Neural cell (in vitro differentiated cells): ENCODE measurements around the gene RGS6. TPM values are rescaled to one million over a fixed set of nuclear protein-coding genes. Genes with fewer than 3 reads are reported as not detected.

Experiments
- H2AFZ ChIP-seq: fragments of 200-600, 300-800 bp; sonication (generic), shearing (Covaris generic); 2 replicates; pipeline ENCODE4 v1.6.0; 2014; ENCODE audit warnings: low read depth, mild to moderate bottlenecking, antibody characterized with exemption, low read length, moderate library complexity
- H3F3A ChIP-seq: fragments of 200-600 bp; shearing (Covaris generic); 2 replicates; pipeline ENCODE4 v1.6.1; 2016; ENCODE audit warnings: mild to moderate bottlenecking, moderate library complexity, mixed read lengths, antibody characterized with exemption, low read length; ENCODE audit not compliant: insufficient read depth, poor library complexity, severe bottlenecking
- H3K27ac ChIP-seq: fragments of 200-600, 300-800 bp; sonication (generic), shearing (Covaris generic); 2 replicates; pipeline ENCODE4 v1.5.1; 2014; ENCODE audit warnings: mild to moderate bottlenecking, low read length, moderate library complexity
- H3K27me3 ChIP-seq: fragments of 300-800, 200-600 bp; sonication (generic), shearing (Covaris generic); 2 replicates; pipeline ENCODE4 v1.6.0; 2014; ENCODE audit warnings: mild to moderate bottlenecking, low read depth, low read length, moderate library complexity; ENCODE audit not compliant: insufficient read depth
- H3K36me3 ChIP-seq: fragments of 300-800, 200-600 bp; sonication (generic), shearing (Covaris generic); 2 replicates; pipeline ENCODE4 v1.5.1; 2014; ENCODE audit warnings: mild to moderate bottlenecking, antibody characterized with exemption, low read length, moderate library complexity; ENCODE audit not compliant: insufficient read depth
- H3K4me2 ChIP-seq: fragments of 300-800, 200-600 bp; sonication (generic), shearing (Covaris generic); 2 replicates; pipeline ENCODE4 v1.6.0; 2014; ENCODE audit warnings: mild to moderate bottlenecking, low read length
- H3K4me3 ChIP-seq: fragments of 300-800, 200-600 bp; sonication (generic), shearing (Covaris generic); 2 replicates; pipeline ENCODE4 v1.5.1; 2014; ENCODE audit warnings: mild to moderate bottlenecking, low read length, moderate library complexity
- H3K79me2 ChIP-seq: fragments of 200-600 bp; shearing (Covaris generic); replicated peaks from 2 replicates; pipeline ENCODE4 v1.6.0; 2014; ENCODE audit warnings: mild to moderate bottlenecking, low read length, moderate library complexity; ENCODE audit not compliant: insufficient read depth
- H3K9ac ChIP-seq: fragments of 300-800, 200-600 bp; sonication (generic), shearing (Covaris generic); 2 replicates; pipeline ENCODE4 v1.6.1; 2016; ENCODE audit warnings: mild to moderate bottlenecking, low read length, mixed read lengths
- H3K9me2 ChIP-seq: fragments of 200-600 bp; shearing (Covaris generic); 2 replicates; pipeline ENCODE4 v1.6.1; 2016; ENCODE audit warnings: mild to moderate bottlenecking, low read length, mixed read lengths; ENCODE audit not compliant: insufficient read depth
- H3K9me3 ChIP-seq: fragments of 200-600, 300-800 bp; sonication (generic), shearing (Covaris generic); 2 replicates; pipeline ENCODE4 v1.6.1; 2016; ENCODE audit warnings: mild to moderate bottlenecking, mixed run types, low read length, moderate library complexity, mixed read lengths
- H4K20me1 ChIP-seq: fragments of 200-600 bp; shearing (Covaris generic); 2 replicates; pipeline ENCODE4 v1.6.1; 2016; ENCODE audit warnings: mild to moderate bottlenecking, mixed run types; ENCODE audit not compliant: insufficient read depth
- CTCF ChIP-seq: fragments of 450-650 bp; IDR thresholded peaks from 2 replicates; pipeline ENCODE4 v1.5.1; 2014; ENCODE audit warnings: antibody characterized with exemption, mild to moderate bottlenecking, moderate library complexity; ENCODE audit not compliant: poor library complexity, severe bottlenecking
- EZH2 ChIP-seq: fragments of 200-600, 300-800 bp; shearing (Covaris generic), sonication (generic); IDR thresholded peaks from 2 replicates; pipeline ENCODE4 v1.6.1; 2014; ENCODE audit warnings: antibody characterized with exemption, low read length, borderline replicate concordance, mild to moderate bottlenecking; ENCODE audit not compliant: insufficient read depth, poor library complexity, severe bottlenecking
- MXI1 ChIP-seq: fragments of 450-650 bp; conservative IDR thresholded peaks from 2 replicates; pipeline ENCODE4 v1.6.1; 2014; ENCODE audit warnings: antibody characterized with exemption, mild to moderate bottlenecking; ENCODE audit not compliant: poor library complexity, severe bottlenecking
- POLR2AphosphoS5 ChIP-seq: IDR thresholded peaks from 2 replicates; pipeline ENCODE4 v1.6.1; 2012
- RAD21 ChIP-seq: fragments of 450-650 bp; conservative IDR thresholded peaks from 2 replicates; pipeline ENCODE4 v1.6.1; 2014; ENCODE audit warnings: antibody characterized with exemption, mild to moderate bottlenecking, moderate library complexity
- REST ChIP-seq: IDR thresholded peaks from 2 replicates; pipeline ENCODE4 v1.6.1; 2012; ENCODE audit warnings: borderline replicate concordance
- SMC3 ChIP-seq: fragments of 450-650 bp; conservative IDR thresholded peaks from 2 replicates; pipeline ENCODE4 v1.6.1; 2014; ENCODE audit warnings: antibody characterized with exemption, mild to moderate bottlenecking, moderate library complexity; ENCODE audit not compliant: poor library complexity
- polyA plus RNA-seq: library from polyadenylated mRNA; depleted of rRNA; stranded (reverse); fragments of >200 nt; gene quantifications from 2 replicates; pipeline ENCODE4 v1.2.3, GENCODE V29; 2014

RGS6 gene
- polyA plus RNA-seq, 1 donor from 2014 or later = 7.3 TPM

GRCh38 chr14:72275242-72275641 lies 343.0 kb downstream of the RGS6 start:
- Histone ChIP-seq H3K27ac (no peak overlapping the region), H3K4me2 (no peak overlapping the region), H3K9ac (no peak overlapping the region), H3K79me2 (no peaks in the 10 kb centered on the region), H3F3A (no peaks in the 10 kb centered on the region), H3K4me3 (no peak overlapping the region), H4K20me1 (no peaks in the 10 kb centered on the region), H3K9me2 (no peaks in the 10 kb centered on the region), H3K9me3 (no peaks in the 10 kb centered on the region), H3K36me3 (no peaks in the 10 kb centered on the region), H3K27me3 (no peaks in the 10 kb centered on the region), H2AFZ (no peak overlapping the region)
- no peak for TF ChIP-seq MXI1
- TF ChIP-seq REST = no peak

- no peaks in the 10 kb centered on the region for H3K36me3 ChIP-seq
- H3K27ac ChIP-seq = no peak overlapping the region
- H3K9me3 ChIP-seq = no peaks in the 10 kb centered on the region
- H3K9ac ChIP-seq = no peak overlapping the region
- H4K20me1 ChIP-seq = no peaks in the 10 kb centered on the region
- no peak overlapping the region for H3K4me3 ChIP-seq
- no peak overlapping the region for H2AFZ ChIP-seq
- no peaks in the 10 kb centered on the region for H3K79me2 ChIP-seq
- TF ChIP-seq POLR2AphosphoS5 (no peak), RAD21 (no peak)
- H3K27me3 ChIP-seq = no peaks in the 10 kb centered on the region
- H3K9me2 ChIP-seq = no peaks in the 10 kb centered on the region
- H3F3A ChIP-seq = no peaks in the 10 kb centered on the region
- no peak overlapping the region for H3K4me2 ChIP-seq
Observed at GRCh38 chr14:72278316-72278715, 346.1 kb downstream of the RGS6 start.

- no peak overlapping the region for H3K4me2 ChIP-seq
- H3K9ac ChIP-seq = no peak overlapping the region
- H2AFZ ChIP-seq = no peak overlapping the region
- no peaks in the 10 kb centered on the region for H3K36me3 ChIP-seq
- H3K27ac ChIP-seq = no peak overlapping the region
- no peaks in the 10 kb centered on the region for H3K9me2 ChIP-seq
- no peaks in the 10 kb centered on the region for H4K20me1 ChIP-seq
- H3K27me3 ChIP-seq = no peaks in the 10 kb centered on the region
- no peaks in the 10 kb centered on the region for H3K79me2 ChIP-seq
- H3F3A ChIP-seq = no peaks in the 10 kb centered on the region
- no peak overlapping the region for H3K4me3 ChIP-seq
- TF ChIP-seq SMC3 (no peak), RAD21 (no peak), MXI1 (no peak), CTCF (no peak), POLR2AphosphoS5 (no peak), REST (no peak), EZH2 (no peak)
- no peaks in the 10 kb centered on the region for H3K9me3 ChIP-seq
Observed at GRCh38 chr14:72284176-72284575, 351.9 kb downstream of the RGS6 start.
